22Rv1 (cell line): Measurements from ENCODE around the gene COL3A1.

Experiments
- ZFX ChIP-seq: fragments of 450-650 bp; IDR thresholded peaks from 2 replicates; pipeline ENCODE4 v1.6.1; 2017; ENCODE audit warnings: antibody characterized with exemption, borderline replicate concordance
- TF ChIP-seq, protein P1 (sequence below): fragments of 450-650 bp; IDR thresholded peaks from 2 replicates; pipeline ENCODE4 v1.5.1; 2017; ENCODE audit warnings: mild to moderate bottlenecking

- TF ChIP-seq, protein P1, sequence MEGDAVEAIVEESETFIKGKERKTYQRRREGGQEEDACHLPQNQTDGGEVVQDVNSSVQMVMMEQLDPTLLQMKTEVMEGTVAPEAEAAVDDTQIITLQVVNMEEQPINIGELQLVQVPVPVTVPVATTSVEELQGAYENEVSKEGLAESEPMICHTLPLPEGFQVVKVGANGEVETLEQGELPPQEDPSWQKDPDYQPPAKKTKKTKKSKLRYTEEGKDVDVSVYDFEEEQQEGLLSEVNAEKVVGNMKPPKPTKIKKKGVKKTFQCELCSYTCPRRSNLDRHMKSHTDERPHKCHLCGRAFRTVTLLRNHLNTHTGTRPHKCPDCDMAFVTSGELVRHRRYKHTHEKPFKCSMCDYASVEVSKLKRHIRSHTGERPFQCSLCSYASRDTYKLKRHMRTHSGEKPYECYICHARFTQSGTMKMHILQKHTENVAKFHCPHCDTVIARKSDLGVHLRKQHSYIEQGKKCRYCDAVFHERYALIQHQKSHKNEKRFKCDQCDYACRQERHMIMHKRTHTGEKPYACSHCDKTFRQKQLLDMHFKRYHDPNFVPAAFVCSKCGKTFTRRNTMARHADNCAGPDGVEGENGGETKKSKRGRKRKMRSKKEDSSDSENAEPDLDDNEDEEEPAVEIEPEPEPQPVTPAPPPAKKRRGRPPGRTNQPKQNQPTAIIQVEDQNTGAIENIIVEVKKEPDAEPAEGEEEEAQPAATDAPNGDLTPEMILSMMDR: no peak
- no peak for TF ChIP-seq ZFX
Observed at GRCh38 chr2:188949046-188949818, 24.9 kb upstream of the COL3A1 start.
